GM12892 (cell line): ENCODE results near the gene C2orf76.
"Not testable (repeated sequence)": the region's sequence is repeated elsewhere in the genome, so short reads cannot be mapped to it uniquely, and the experiment has no call there.

Source experiments
- POLR2A ChIP-seq: IDR thresholded peaks from 2 replicates; pipeline ENCODE4 v1.6.1; 2011; ENCODE audit warnings: low read depth, low read length, control low read depth
- POLR2AphosphoS5 ChIP-seq: IDR thresholded peaks from 2 replicates; pipeline ENCODE4 v1.6.1; 2011; ENCODE audit warnings: low read depth, low read length, control low read depth
- TAF1 ChIP-seq: IDR thresholded peaks from 2 replicates; pipeline ENCODE4 v1.6.1; 2011; ENCODE audit warnings: low read depth, mild to moderate bottlenecking, control low read depth, low read length, borderline replicate concordance

- not testable (repeated sequence) for TF ChIP-seq POLR2AphosphoS5, POLR2A, TAF1
These were observed 9.8 kb upstream of the C2orf76 start for GRCh38 chr2:119376406-119376805.
